GM12864 (cell line): ENCODE data around the gene PADI3.
A peak's percentile ranks its signal among the peaks of the same experiment; 100 is the strongest.
"Not testable (repeated sequence)": the region's sequence is repeated elsewhere in the genome, so short reads cannot be mapped to it uniquely, and the experiment has no call there.

Source experiments
- DNase-seq: peaks from one replicate; pipeline ENCODE4 v3.0.0-alpha.2; 2011; ENCODE audit warnings: low read depth
- H3K4me3 ChIP-seq: 2 replicates; pipeline ENCODE4 v1.5.1; 2011; ENCODE audit warnings: mild to moderate bottlenecking, low read depth, low read length, control low read depth
- TF ChIP-seq, protein P1 (sequence below): IDR thresholded peaks from 2 replicates; pipeline ENCODE4 v1.5.1; 2011; ENCODE audit warnings: low read depth, mild to moderate bottlenecking, moderate library complexity, low read length, control low read depth, inconsistent platforms; ENCODE audit errors: missing control alignments

Gene PADI3

DNA sequence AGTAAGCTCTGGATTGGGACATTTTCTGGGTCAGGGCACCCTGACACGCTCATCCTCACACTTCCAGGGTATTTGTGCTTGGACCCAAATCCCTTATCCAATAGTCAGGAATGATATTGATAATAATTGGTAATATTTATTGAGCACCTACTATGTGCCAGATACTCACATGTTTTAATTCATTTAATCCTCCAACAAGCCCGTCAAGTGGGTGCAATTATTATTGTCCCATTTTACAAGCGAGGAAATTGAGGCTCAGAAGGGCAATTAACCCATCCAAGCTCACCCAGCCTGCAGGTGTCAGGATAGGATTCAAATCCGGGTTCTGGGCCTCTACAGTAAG is 11.4 kb upstream of the PADI3 start:
- no peak overlapping the region for H3K4me3 ChIP-seq
- TF ChIP-seq, protein P1, sequence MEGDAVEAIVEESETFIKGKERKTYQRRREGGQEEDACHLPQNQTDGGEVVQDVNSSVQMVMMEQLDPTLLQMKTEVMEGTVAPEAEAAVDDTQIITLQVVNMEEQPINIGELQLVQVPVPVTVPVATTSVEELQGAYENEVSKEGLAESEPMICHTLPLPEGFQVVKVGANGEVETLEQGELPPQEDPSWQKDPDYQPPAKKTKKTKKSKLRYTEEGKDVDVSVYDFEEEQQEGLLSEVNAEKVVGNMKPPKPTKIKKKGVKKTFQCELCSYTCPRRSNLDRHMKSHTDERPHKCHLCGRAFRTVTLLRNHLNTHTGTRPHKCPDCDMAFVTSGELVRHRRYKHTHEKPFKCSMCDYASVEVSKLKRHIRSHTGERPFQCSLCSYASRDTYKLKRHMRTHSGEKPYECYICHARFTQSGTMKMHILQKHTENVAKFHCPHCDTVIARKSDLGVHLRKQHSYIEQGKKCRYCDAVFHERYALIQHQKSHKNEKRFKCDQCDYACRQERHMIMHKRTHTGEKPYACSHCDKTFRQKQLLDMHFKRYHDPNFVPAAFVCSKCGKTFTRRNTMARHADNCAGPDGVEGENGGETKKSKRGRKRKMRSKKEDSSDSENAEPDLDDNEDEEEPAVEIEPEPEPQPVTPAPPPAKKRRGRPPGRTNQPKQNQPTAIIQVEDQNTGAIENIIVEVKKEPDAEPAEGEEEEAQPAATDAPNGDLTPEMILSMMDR, result no peak
- no peak for DNase-seq

GRCh38 chr1:17239420-17239819 is 9.5 kb upstream of the PADI3 start:
- TF ChIP-seq, protein P1, result no peak
- peak; percentile 55 for DNase-seq
- no peak overlapping the region for H3K4me3 ChIP-seq

DNA sequence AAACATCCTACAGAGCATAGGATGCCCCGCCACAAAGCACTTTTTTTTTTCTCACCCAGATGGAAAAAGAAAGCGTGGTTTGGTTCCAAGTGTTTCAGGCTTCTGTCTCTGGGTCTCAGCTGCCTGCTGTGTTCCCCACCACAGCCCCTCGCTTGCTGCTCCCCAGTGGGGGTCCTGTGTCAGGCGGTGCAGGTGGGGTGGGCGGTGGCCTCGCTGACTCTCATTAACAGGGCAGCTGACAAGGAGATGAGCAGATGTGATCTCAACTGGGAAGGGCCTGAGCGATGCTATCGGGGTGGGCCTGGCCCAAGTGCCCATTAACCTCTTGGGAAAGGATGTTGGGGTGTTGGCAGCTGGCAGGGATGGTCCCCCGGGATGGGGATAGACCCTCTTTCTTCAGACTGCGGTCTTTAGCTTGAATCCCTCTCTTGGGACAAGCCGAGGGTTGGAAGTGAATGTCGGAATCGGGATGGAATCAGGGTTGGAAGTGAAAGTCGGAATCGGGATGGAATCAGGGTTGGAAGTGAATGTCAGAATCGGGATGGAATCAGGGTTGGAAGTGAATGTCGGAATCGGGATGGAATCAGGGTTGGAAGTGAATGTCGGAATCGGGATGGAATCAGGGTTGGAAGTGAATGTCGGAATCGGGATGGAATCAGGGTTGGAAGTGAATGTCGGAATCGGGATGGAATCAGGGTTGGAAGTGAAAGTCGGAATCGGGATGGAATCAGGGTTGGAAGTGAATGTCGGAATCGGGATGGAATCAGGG is 7.7 kb upstream of the PADI3 start:
- DNase-seq, H3K4me3 ChIP-seq: not testable (repeated sequence)

GRCh38 chr1:17241780-17242074 is 7.2 kb upstream of the PADI3 start:
- DNase-seq, H3K4me3 ChIP-seq: not testable (repeated sequence)

DNA sequence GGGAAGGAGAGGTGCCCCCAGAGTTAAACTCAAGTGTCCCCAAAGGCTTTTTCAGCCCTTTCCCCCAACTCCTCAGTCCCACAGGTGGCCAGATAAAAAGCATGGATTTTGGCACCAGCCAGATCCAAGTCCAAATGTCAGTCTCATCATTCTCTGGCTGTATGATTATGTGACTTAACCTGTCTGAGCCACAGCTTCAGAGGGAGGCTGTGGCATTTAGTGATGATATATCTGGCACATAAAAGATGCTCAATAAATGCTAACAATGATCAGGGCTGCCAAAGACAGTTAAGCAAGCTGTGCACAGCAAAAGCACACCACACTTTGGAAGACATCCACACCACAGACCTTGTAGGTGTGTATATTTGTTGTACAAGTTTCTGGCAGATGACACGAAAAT is 5.6 kb upstream of the PADI3 start:
- no peak overlapping the region for H3K4me3 ChIP-seq
- TF ChIP-seq, protein P1, result no peak
- no peak for DNase-seq

GRCh38 chr1:17244821-17245740 is 3.8 kb upstream of the PADI3 start:
- no peak overlapping the region for H3K4me3 ChIP-seq
- DNase-seq, result no peak
- TF ChIP-seq, protein P1, result no peak

GRCh38 chr1:17245816-17246325 is 3.0 kb upstream of the PADI3 start:
- TF ChIP-seq, protein P1, result no peak
- no peak for DNase-seq
- no peak overlapping the region for H3K4me3 ChIP-seq

DNA sequence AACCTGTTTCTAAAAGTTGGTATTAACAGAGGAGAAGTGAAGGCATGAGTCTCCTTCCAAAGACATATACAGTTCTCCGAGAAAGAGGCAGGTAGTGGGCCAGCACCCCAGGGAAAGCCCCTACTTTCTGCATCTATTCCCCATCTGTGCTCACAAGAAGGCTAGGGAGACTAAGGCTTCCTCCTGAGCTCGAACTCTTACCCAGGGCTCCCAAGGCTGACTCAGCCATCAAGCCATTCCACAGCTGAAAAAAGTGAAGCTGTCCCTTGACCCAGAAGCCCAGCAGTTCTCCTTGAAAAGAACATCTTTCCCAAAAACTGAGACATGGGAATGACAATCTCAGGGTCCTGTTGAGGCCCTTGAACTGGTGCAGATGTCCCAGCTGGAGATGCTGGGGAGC is 1.9 kb upstream of the PADI3 start:
- H3K4me3 ChIP-seq, result no peak overlapping the region
- TF ChIP-seq, protein P1, result no peak
- DNase-seq, result no peak
